HG02981 (cell line): ENCODE data around the gene TOX2.

ENCODE experiments used
- ATAC-seq: cut with Tn5 transposase; IDR thresholded peaks from one replicate; pipeline ENCODE4 v1.9.1; 2021; ENCODE audit warnings: mild to moderate bottlenecking, moderate library complexity; ENCODE audit not compliant: unreplicated experiment

TOX2 gene

DNA sequence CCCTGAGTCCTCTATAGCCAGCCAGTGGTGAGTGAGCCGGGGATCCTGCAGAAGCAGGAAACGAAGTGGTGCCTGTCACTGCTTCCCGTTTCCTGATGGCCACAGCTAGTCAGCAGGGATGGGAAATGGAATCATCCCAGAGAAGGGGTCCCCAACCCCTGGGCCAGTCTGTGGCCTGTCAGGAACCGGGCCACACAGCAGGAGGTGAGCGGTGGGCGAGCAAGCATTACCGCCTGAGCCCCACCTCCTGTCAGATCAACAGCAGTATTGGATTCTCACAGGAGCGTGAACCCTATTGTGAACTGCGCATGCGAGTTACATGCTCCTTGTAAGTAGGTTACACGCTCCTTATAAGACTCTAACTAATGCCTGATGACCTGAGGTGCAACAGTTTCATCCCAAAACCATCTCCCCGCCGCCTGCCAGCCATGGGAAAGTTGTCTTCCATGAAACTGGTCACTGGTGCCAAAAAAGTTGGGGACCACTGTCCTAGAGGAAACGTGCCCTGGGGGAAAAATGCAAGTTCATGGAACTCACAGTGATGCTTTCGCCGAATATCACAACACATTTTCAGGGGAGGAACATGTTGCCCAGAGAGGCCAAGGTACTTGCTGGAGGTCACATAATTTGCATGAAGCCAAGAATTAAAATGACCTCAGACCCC is 158.5 kb downstream of the TOX2 start:
- no peak for ATAC-seq

DNA sequence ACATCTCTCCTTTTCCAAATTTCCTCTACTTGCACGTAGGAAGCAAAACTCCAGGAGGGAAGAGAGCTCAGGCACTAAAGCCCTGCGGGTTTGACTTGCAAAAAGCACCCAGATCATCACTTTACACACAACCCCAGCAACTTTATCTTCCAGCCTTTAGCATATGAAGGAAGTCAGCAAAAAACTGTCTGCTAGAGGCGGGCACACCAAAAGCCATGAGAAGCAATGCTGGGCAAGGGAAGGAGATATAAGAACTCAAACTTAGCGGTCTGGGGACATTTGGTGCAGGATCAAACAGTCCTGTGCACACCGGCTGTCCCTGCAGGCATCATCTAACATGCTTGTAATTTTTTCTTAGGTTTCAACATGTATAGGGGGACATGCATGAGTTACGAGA is 159.0 kb downstream of the TOX2 start:
- ATAC-seq = no peak

GRCh38 chr20:44074252-44075151 is 159.8 kb downstream of the TOX2 start:
- ATAC-seq = no peak

DNA sequence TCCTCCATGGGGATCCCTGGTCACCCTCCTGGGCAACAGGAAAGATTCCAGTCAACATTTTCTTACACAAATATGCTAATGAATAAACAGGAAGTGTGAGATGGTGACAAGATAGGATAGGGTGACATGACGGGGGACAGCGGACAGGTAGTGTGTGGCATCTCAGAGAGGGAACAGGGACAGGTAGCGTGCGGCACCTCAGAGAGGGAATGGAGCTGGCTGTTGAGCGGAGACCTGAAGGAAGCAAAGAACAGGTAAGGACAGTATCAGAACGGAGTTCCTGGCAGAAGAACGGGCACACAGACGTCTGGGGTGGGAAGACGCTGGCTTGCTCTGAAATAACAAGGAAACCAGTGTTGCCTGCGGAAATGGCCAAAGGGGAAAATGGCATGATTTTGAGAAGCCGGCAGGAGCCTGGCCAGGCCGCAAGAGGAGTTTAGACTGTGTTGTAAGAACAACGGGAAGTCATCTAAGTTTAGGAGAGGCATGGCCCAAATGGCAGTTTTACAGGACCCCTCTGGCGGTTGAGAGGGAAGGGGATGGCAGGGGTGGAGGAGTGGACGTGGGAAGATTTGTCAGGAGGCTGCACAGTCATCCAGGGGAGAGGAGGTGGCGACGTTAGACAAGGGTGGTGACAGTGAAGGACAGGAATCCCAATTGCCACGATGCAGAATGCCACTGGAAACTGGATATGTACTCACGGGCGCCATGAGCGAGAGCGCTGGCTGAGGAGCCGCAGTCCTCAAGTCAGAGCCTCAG is 160.7 kb downstream of the TOX2 start:
- no peak for ATAC-seq

DNA sequence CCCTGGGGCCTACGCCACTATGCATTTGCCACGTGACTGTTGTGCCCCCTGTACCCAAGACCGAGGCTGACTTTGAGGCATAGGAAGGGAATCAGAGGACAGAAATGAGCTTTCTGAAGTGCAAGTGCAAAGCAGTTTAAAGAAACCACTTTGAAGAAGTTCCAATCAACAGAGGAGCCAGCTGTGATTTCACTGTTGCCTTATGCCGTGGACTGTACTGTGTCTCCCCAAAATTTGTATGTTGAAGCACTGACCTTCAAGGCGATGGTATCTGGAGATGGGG is 161.2 kb downstream of the TOX2 start:
- no peak for ATAC-seq

GRCh38 chr20:44079291-44079690 is 164.6 kb downstream of the TOX2 start:
- no peak for ATAC-seq

GRCh38 chr20:44080064-44080463 is 165.4 kb downstream of the TOX2 start:
- ATAC-seq = no peak

DNA sequence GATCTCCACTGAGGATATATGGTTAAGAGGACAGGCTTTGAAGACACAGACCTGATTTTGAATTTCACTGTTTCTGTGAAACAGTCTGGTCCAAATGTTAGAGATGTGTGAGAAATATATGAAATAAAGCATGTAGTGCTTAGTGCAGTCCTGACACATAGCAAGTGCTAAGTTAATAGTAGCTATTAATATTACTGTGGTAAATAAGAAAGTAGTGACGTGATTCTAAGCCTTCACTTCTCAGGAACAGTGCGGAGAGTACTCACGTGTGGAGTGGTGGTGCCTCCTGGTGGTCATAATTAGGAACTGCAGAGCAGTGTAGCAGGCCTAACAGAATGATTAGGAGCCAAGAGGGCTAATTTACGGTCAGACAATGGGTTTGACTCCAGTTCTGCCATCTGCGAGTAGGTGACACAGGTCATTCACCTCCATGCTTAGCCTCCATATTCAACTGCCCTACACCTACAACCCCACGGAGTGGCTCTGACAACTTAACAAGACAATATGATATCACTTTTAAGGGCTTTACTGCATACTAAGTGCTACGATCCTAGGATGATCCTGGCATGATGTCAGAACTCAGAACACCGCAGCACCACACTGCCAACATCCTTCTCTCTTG is 166.1 kb downstream of the TOX2 start:
- peak; percentile 72 for ATAC-seq

DNA sequence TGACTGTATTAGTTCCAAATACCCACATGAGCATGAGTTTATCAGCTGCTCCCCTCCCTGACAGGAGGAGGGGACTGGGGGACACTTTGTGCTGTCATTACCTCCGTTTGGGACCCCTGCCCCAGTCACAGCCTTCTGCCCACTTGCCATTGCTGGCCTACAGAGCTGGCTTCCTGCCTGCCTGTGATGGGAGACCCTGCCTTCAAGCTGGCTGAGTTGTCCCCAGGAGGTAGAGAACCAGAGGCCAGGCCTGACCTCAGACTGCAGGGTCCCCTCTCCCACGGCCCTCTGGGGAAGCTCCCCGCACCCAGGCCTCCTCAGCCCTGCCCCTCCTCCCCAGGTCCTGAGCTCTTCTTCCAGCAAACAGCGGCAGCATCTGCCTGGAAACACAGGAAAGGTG is 166.8 kb downstream of the TOX2 start:
- ATAC-seq = no peak

DNA sequence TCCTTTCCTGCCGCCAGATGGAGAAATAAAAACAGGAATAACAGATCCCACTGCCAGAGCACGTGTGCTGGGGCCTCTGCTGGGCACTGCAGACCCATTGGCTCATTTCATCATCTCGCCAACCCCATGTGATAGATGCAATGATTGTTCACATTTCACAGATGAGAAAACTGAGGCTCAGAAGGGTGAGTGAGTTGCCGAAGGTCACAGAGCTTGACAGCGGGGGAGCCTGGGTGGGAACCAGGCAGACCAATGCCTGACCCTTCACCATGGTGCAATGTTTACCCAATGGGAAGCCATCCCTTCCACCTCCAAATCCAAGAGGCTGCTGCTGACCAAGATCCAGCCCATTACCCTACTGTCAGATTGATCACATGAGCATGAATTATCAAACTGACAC is 167.2 kb downstream of the TOX2 start:
- ATAC-seq = no peak

- ATAC-seq = no peak
Observed at GRCh38 chr20:44083220-44083933, 168.7 kb downstream of the TOX2 start.

GRCh38 chr20:44084439-44084838 is 169.8 kb downstream of the TOX2 start:
- no peak for ATAC-seq

DNA sequence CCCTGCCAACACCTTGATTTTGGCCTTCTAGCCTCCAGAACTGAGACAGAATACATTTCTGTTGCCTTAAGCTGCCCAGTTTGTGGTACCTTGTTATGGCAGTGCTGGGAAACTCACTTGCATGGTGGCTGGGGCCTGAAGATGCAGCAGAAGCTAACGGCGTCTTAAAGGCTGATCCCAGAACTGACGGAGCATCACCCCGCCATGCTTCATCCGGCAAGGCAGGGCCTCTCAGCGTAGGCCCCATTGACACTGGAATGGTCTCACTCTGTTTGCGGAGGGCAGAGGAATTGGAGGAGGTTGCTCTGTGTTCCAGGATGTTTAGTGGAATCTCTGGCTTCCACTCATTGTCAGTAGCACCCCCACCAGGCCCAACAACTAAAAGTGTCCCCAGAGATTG is 170.2 kb downstream of the TOX2 start:
- ATAC-seq = no peak

GRCh38 chr20:44085616-44086434 is 171.2 kb downstream of the TOX2 start:
- no peak for ATAC-seq

- no peak for ATAC-seq
Observed at GRCh38 chr20:44087051-44087856, 172.6 kb downstream of the TOX2 start.

DNA sequence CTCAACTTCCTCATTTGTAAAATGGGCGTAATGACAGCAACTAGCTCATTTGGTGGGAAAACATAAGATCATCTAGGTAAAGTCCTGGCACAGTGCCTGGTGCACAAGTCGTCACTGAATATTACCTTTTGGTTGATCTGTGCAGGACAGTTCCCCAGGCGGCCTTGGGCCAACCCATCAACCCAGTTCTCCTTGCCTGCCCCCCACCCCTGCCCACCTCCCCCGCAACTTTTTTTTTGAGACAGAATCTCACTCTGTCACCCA is 173.1 kb downstream of the TOX2 start:
- ATAC-seq = no peak

DNA sequence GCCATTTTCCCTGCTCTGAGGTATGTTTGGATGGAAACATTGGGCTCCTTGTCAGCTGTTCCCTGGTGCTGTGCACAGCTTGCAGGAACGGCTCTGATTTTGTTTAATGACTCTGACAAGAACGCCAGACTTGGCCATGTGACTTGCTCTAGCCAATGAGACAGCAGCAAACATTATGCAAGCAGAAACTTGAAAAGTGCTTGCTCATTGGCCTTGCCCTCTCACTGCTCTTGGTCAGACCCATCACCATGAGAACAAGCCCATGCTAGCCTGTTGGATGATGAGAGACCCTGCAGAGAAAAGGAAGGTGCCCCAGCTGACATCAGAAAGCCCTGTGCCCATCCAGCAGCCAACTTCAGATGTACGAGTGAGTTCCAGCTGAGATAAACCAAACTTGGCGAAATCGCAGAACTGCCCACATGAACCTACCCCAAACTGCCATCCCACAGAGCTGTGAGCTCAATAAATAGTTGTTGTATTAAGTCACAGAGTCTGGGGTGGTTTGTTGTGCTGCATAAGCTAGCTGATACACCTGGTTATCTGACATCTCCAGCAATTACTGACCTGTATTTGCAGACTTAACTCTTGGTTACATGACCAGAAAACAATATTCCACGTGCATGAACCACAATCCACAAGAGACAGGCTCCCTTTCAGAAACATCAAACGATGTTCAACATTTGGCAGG is 175.5 kb downstream of the TOX2 start:
- no peak for ATAC-seq

DNA sequence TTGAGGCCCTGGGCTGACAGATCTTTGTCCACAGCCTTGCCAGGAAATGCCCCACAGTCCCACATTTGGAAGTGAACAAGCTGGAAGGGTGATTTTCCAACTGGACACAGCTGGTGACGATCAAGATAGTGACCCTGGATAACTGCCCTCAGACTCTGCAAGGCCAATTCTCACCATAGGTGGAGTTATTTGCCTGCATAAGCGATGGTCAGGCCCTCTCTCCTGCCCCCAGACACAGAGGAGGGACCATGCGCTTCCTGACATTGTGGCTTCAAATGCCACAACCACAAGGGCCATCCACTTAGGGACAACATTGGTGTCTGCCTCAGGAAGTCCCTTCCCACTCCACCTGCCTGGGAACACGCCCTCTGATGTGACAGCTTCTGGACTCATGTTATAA is 176.4 kb downstream of the TOX2 start:
- no peak for ATAC-seq
